ENCODE results near the gene UNC119. TPM values are rescaled to one million over a fixed set of nuclear protein-coding genes. Genes with fewer than 3 reads are reported as not detected.

Gene UNC119
- polyA plus RNA-seq, 3 donors: 77.5 to 189 (median 80.2) TPM

DNA sequence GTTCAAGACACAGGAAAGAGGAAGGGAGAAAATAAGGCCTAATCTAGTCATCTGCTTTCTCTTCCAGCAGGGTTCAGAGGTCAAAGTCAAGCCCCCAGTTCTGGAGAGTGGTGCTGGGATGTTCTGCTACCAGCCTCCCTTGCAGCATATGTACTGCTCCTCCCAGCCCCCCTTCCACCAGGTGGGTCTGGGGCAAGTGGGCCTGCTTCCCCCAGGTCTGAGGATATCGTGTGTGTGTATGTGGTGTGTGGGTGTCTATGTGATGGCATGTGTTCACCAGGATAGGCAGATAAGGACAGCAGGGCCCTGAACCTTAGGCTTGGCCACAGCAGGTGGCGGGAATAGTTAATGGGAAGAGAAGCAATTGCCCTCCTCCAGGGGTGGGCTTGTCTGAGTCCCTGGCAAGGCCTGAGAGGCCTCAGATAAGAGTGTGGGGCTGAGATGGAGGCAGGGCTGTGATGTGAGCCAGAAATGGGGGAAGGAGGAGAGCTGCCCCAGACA lies 25.2 kb downstream of the UNC119 start:
- no peak for DNase-seq
- H3K27ac ChIP-seq (ENCODE audit: low read depth in 1 of 2, low read length in 2 of 2): no peak overlapping the region
- no peaks in the 10 kb centered on the region for H3K79me2 ChIP-seq (ENCODE audit: insufficient read depth, low read length)
- H3K9me3 ChIP-seq (replicated peaks in 1 of 2; ENCODE audit: control insufficient read depth in 1 of 2, insufficient read depth in 1 of 2, low read length in 2 of 2): no peaks in the 10 kb centered on the region
- H3K4me1 Mint-ChIP-seq: no peaks in the 10 kb centered on the region
- intact Hi-C loops (cut with micrococcal nuclease): no loop called here
- peaks cover 2 to 9% (median 8%) of the 10 kb centered on the region in 3 donors for H3K27me3 Mint-ChIP-seq (ENCODE audit: low read depth in 3 of 3)
- H4K20me1 ChIP-seq (ENCODE audit: insufficient read depth, low read length): no peaks in the 10 kb centered on the region
- no peaks in the 10 kb centered on the region for H3K27me3 ChIP-seq (ENCODE audit: control insufficient read depth in 2 of 2, insufficient read depth in 2 of 2, low read length in 2 of 2)
- H3K36me3 ChIP-seq (replicated peaks in 1 of 2; ENCODE audit: control insufficient read depth in 1 of 2, insufficient read depth in 2 of 2, low read length in 2 of 2): no peaks in the 10 kb centered on the region
- no peak overlapping the region for H3K4me3 ChIP-seq (replicated peaks in 1 of 3; ENCODE audit: low read depth in 2 of 3, low read length in 3 of 3)
- no peak overlapping the region for H3K9ac ChIP-seq (ENCODE audit: insufficient read depth, low read length, poor library complexity, severe bottlenecking)
- H3K9me3 Mint-ChIP-seq: no peaks in the 10 kb centered on the region
- peak overlapping the region in 1 of 2 donors; percentile 37 for H3K4me3 Mint-ChIP-seq
- WGBS (ENCODE audit: insufficient coverage): 100% methylated on average over 2 of the region's 2 CpGs
- peak overlapping the region in 1 of 7 donors; percentile 71 for H3K27ac Mint-ChIP-seq
- no peaks in the 10 kb centered on the region for H3K4me1 ChIP-seq (ENCODE audit: control insufficient read depth in 1 of 2, insufficient read depth in 2 of 2, low read length in 2 of 2)
- TF ChIP-seq, protein P1, sequence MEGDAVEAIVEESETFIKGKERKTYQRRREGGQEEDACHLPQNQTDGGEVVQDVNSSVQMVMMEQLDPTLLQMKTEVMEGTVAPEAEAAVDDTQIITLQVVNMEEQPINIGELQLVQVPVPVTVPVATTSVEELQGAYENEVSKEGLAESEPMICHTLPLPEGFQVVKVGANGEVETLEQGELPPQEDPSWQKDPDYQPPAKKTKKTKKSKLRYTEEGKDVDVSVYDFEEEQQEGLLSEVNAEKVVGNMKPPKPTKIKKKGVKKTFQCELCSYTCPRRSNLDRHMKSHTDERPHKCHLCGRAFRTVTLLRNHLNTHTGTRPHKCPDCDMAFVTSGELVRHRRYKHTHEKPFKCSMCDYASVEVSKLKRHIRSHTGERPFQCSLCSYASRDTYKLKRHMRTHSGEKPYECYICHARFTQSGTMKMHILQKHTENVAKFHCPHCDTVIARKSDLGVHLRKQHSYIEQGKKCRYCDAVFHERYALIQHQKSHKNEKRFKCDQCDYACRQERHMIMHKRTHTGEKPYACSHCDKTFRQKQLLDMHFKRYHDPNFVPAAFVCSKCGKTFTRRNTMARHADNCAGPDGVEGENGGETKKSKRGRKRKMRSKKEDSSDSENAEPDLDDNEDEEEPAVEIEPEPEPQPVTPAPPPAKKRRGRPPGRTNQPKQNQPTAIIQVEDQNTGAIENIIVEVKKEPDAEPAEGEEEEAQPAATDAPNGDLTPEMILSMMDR (IDR thresholded peaks at IDR 0.05): no peak
- H3K36me3 Mint-ChIP-seq: no peaks in the 10 kb centered on the region
- H2AFZ ChIP-seq (ENCODE audit: insufficient read depth, low read depth, low read length, poor library complexity, severe bottlenecking): no peak overlapping the region
- H3K4me2 ChIP-seq (replicated peaks; ENCODE audit: extremely low read depth, low read length, poor library complexity, severe bottlenecking): no peak overlapping the region

DNA sequence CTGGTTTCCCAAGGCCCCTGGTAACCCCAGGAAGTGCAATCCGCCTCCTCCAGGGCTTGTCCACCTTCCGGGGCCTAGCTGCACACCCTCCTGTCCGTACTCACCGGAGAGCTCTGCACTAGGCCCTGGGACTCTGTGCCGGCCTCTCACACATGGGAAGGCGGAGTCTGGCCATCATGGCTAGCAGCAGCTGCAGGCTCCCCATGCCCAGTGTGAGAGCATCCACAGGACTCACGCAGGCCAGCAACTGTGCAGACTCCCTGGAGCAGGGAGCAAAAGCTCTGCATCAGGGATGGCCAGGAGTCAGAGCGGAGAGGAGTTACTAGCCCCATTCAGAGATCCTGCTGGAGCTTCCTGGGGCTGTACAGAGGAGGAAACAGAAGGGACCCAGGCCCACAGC lies 26.0 kb downstream of the UNC119 start:
- WGBS (ENCODE audit: insufficient coverage): 91% methylated on average over 8 of the region's 8 CpGs
- H3K27me3 ChIP-seq (ENCODE audit: control insufficient read depth in 2 of 2, insufficient read depth in 2 of 2, low read length in 2 of 2): no peaks in the 10 kb centered on the region
- no peaks in the 10 kb centered on the region for H3K4me1 ChIP-seq (ENCODE audit: control insufficient read depth in 1 of 2, insufficient read depth in 2 of 2, low read length in 2 of 2)
- no peaks in the 10 kb centered on the region for H3K9me3 Mint-ChIP-seq
- no peak overlapping the region for H3K9ac ChIP-seq (ENCODE audit: insufficient read depth, low read length, poor library complexity, severe bottlenecking)
- no peaks in the 10 kb centered on the region for H3K9me3 ChIP-seq (replicated peaks in 1 of 2; ENCODE audit: control insufficient read depth in 1 of 2, insufficient read depth in 1 of 2, low read length in 2 of 2)
- intact Hi-C loops (cut with micrococcal nuclease): no loop called here
- H3K27ac ChIP-seq (ENCODE audit: low read depth in 1 of 2, low read length in 2 of 2): no peak overlapping the region
- H3K36me3 Mint-ChIP-seq: no peaks in the 10 kb centered on the region
- no peak overlapping the region for H3K4me2 ChIP-seq (replicated peaks; ENCODE audit: extremely low read depth, low read length, poor library complexity, severe bottlenecking)
- H3K79me2 ChIP-seq (ENCODE audit: insufficient read depth, low read length): no peaks in the 10 kb centered on the region
- DNase-seq: no peak
- no peak overlapping the region for H3K4me3 Mint-ChIP-seq
- H4K20me1 ChIP-seq (ENCODE audit: insufficient read depth, low read length): no peaks in the 10 kb centered on the region
- TF ChIP-seq, protein P1 (IDR thresholded peaks at IDR 0.05): no peak
- no peaks in the 10 kb centered on the region for H3K36me3 ChIP-seq (replicated peaks in 1 of 2; ENCODE audit: control insufficient read depth in 1 of 2, insufficient read depth in 2 of 2, low read length in 2 of 2)
- H3K27ac Mint-ChIP-seq: no peak overlapping the region
- no peak overlapping the region for H3K4me3 ChIP-seq (replicated peaks in 1 of 3; ENCODE audit: low read depth in 2 of 3, low read length in 3 of 3)
- peaks cover 2 to 8% (median 6%) of the 10 kb centered on the region in 3 donors for H3K27me3 Mint-ChIP-seq (ENCODE audit: low read depth in 3 of 3)
- H2AFZ ChIP-seq (ENCODE audit: insufficient read depth, low read depth, low read length, poor library complexity, severe bottlenecking): no peak overlapping the region
- no peaks in the 10 kb centered on the region for H3K4me1 Mint-ChIP-seq

All from CD14-positive monocyte (primary cell).